Endodermal cell (in vitro differentiated cells): Measurements from ENCODE around the gene SLC4A5. TPM values are rescaled to one million over a fixed set of nuclear protein-coding genes. Genes with fewer than 3 reads are reported as not detected.
A peak's percentile ranks its signal among the peaks of the same experiment; 100 is the strongest.

ENCODE experiments used
- DNase-seq: peaks from one replicate; pipeline ENCODE4 v3.0.0-alpha.2; 2017
- H3K27ac ChIP-seq: 2 replicates; pipeline ENCODE4 v1.5.1; 2013; ENCODE audit warnings: mild to moderate bottlenecking, low read depth, low read length, moderate library complexity
- H3K27me3 ChIP-seq: 2 replicates; pipeline ENCODE4 v1.6.1; 2013; ENCODE audit warnings: mild to moderate bottlenecking, low read length, moderate library complexity; ENCODE audit not compliant: insufficient read depth, control insufficient read depth, poor library complexity, severe bottlenecking
- H3K36me3 ChIP-seq: 2 replicates; pipeline ENCODE4 v1.7.0; 2013; ENCODE audit warnings: mild to moderate bottlenecking, low read length, moderate library complexity; ENCODE audit not compliant: control insufficient read depth, insufficient read depth
- H3K4me1 ChIP-seq: one replicate; pipeline ENCODE4 v1.7.0; 2013; ENCODE audit warnings: low read length; ENCODE audit not compliant: control insufficient read depth, insufficient read depth
- H3K4me3 ChIP-seq: 2 replicates; pipeline ENCODE4 v1.5.1; 2013; ENCODE audit warnings: mild to moderate bottlenecking, low read length, moderate library complexity
- H3K9ac ChIP-seq: 2 replicates; pipeline ENCODE4 v1.6.1; 2013; ENCODE audit warnings: mild to moderate bottlenecking, low read length, moderate library complexity; ENCODE audit not compliant: poor library complexity, severe bottlenecking; ENCODE audit errors: extremely low read depth
- H3K9me3 ChIP-seq: 2 replicates; pipeline ENCODE4 v1.6.1; 2013; ENCODE audit warnings: mild to moderate bottlenecking, low read length, moderate library complexity; ENCODE audit not compliant: control insufficient read depth
- H3K27ac Mint-ChIP-seq: 2 replicates; pipeline ENCODE4 v1.8.0; 2020; ENCODE audit warnings: mixed read lengths
- H3K27me3 Mint-ChIP-seq: 2 replicates; pipeline ENCODE4 v1.8.0; 2021; ENCODE audit warnings: mild to moderate bottlenecking, mixed read lengths; ENCODE audit not compliant: insufficient read depth
- H3K36me3 Mint-ChIP-seq: 2 replicates; pipeline ENCODE4 v1.8.0; 2020; ENCODE audit warnings: low read depth, mixed read lengths
- H3K4me1 Mint-ChIP-seq: 2 replicates; pipeline ENCODE4 v1.8.0; 2020; ENCODE audit warnings: mixed read lengths
- H3K4me3 Mint-ChIP-seq: 2 replicates; pipeline ENCODE4 v1.8.0; 2020; ENCODE audit warnings: mild to moderate bottlenecking, moderate library complexity, mixed read lengths
- H3K9me3 Mint-ChIP-seq: 2 replicates; pipeline ENCODE4 v1.8.0; 2020; ENCODE audit warnings: mild to moderate bottlenecking, mixed read lengths
- WGBS, 2 experiments: methylation state at CpG; one replicate each; pipeline versions ENCODE4 v1.1.5 to v1.1.7; 2013; ENCODE audit warnings: missing lambda C conversion rate in 2 of 2, mixed read lengths in 1 of 2; ENCODE audit not compliant: insufficient coverage in 1 of 2, insufficient read length in 1 of 2; 5-methylcytosine and 5-hydroxymethylcytosine counted together
- total RNA-seq, 2 donors: library from RNA; stranded (reverse); fragmentation: NEBNext Ultra II Directional in 1 of 2; extraction: Animal tissue kit (Norgen Biotek cat#: 25700) in 1 of 2; gene quantifications; 2 replicates in 1 of 2; 3 replicates in 1 of 2; pipeline ENCODE4 v1.2.1, GENCODE V29; 2021
- TF ChIP-seq, protein P1 (sequence below): fragments of 200-600 bp; sonication (generic); conservative IDR thresholded peaks from 2 replicates; pipeline ENCODE4 v1.5.0; 2021; ENCODE audit warnings: antibody characterized with exemption, mild to moderate bottlenecking

The SLC4A5 gene
- total RNA-seq, 2 donors from 2014 or later: 2.5 to 3.7 TPM

- Mint-ChIP-seq H3K4me3 (no peak overlapping the region), H3K4me1 (no peaks in the 10 kb centered on the region), H3K27ac (no peak overlapping the region), H3K27me3 (peaks cover 2% of the 10 kb centered on the region), H3K36me3 (no peaks in the 10 kb centered on the region), H3K9me3 (no peaks in the 10 kb centered on the region)
- DNase-seq: peak; percentile 51
- H3K27ac ChIP-seq: no peak overlapping the region
- H3K9ac ChIP-seq: no peak overlapping the region
- no peaks in the 10 kb centered on the region for H3K27me3 ChIP-seq
- H3K9me3 ChIP-seq: no peaks in the 10 kb centered on the region
- TF ChIP-seq, protein P1, sequence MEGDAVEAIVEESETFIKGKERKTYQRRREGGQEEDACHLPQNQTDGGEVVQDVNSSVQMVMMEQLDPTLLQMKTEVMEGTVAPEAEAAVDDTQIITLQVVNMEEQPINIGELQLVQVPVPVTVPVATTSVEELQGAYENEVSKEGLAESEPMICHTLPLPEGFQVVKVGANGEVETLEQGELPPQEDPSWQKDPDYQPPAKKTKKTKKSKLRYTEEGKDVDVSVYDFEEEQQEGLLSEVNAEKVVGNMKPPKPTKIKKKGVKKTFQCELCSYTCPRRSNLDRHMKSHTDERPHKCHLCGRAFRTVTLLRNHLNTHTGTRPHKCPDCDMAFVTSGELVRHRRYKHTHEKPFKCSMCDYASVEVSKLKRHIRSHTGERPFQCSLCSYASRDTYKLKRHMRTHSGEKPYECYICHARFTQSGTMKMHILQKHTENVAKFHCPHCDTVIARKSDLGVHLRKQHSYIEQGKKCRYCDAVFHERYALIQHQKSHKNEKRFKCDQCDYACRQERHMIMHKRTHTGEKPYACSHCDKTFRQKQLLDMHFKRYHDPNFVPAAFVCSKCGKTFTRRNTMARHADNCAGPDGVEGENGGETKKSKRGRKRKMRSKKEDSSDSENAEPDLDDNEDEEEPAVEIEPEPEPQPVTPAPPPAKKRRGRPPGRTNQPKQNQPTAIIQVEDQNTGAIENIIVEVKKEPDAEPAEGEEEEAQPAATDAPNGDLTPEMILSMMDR: no peak
- H3K36me3 ChIP-seq: peaks cover 8% of the 10 kb centered on the region
- no peaks in the 10 kb centered on the region for H3K4me1 ChIP-seq
- WGBS, 2 experiments: 89 to 100% methylated on average over 7 to 21 of the region's 21 CpGs
- H3K4me3 ChIP-seq: no peak overlapping the region
Measured at GRCh38 chr2:74226648-74227213, 116.5 kb downstream of the SLC4A5 start.

GRCh38 chr2:74225698-74226459 lies 117.3 kb downstream of the SLC4A5 start:
- peak; percentile 44 for DNase-seq
- H3K4me1 ChIP-seq: no peaks in the 10 kb centered on the region
- 81 to 100% methylated on average over 1 to 4 of the region's 4 CpGs for WGBS, 2 experiments
- H3K36me3 ChIP-seq: peaks cover 13% of the 10 kb centered on the region
- Mint-ChIP-seq H3K27me3 (peaks cover 2% of the 10 kb centered on the region), H3K9me3 (no peaks in the 10 kb centered on the region), H3K27ac (no peak overlapping the region), H3K36me3 (peaks cover 6% of the 10 kb centered on the region), H3K4me1 (no peaks in the 10 kb centered on the region), H3K4me3 (no peak overlapping the region)
- H3K27me3 ChIP-seq: no peaks in the 10 kb centered on the region
- no peaks in the 10 kb centered on the region for H3K9me3 ChIP-seq
- TF ChIP-seq, protein P1: no peak
- no peak overlapping the region for H3K27ac ChIP-seq
- no peak overlapping the region for H3K9ac ChIP-seq
- H3K4me3 ChIP-seq: no peak overlapping the region

DNA sequence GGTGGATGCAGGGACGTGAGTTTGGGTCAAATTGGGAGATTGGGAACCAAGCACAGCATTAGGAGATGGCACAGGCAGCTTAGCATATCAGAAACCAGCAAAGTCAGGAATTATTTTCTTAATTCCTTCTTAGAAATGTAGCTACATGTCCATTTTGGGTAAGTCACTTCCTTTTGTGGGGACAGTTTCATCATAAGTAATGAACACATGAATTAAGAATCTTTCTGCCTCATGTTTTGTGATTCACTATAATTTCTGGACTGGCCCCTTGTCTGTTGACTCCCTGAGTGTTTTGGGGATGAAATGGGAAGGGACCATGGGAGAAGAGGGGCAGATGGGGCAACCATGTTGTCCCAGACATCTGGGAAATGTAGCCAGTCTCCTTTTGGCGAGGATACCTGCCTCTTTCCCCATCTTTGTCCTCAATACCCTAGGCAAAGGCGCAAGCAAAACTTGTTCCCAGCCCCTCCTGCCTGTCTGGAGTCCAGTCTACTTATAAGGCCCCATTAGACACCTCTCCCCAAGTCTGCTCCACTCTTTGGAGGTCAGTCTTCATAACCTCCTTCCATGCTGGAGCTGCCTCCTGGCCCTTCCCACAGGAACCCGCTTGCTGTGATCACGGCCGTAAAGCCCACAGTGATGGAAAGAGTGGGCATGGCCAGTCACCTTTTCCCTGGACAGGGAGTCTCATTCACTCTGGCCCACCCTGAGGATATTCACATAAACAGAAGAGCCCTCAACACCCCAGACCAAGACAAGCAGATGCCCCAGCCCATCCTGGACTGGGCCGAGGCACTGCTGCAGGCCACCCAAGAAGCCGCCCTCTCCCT lies 119.1 kb downstream of the SLC4A5 start:
- TF ChIP-seq, protein P1: no peak
- no peaks in the 10 kb centered on the region for H3K27me3 Mint-ChIP-seq
- 96 to 97% methylated on average over 6 to 8 of the region's 8 CpGs for WGBS, 2 experiments
- H3K36me3 Mint-ChIP-seq: peaks cover 16% of the 10 kb centered on the region
- no peak overlapping the region for H3K27ac Mint-ChIP-seq
- H3K27ac ChIP-seq: no peak overlapping the region
- DNase-seq: peak; percentile 52
- no peaks in the 10 kb centered on the region for H3K27me3 ChIP-seq
- peaks cover 24% of the 10 kb centered on the region for H3K36me3 ChIP-seq
- H3K9me3 Mint-ChIP-seq: no peaks in the 10 kb centered on the region
- no peaks in the 10 kb centered on the region for H3K4me1 ChIP-seq
- no peak overlapping the region for H3K4me3 Mint-ChIP-seq
- H3K4me1 Mint-ChIP-seq: no peaks in the 10 kb centered on the region
- H3K9ac ChIP-seq: no peak overlapping the region
- H3K4me3 ChIP-seq: no peak overlapping the region
- H3K9me3 ChIP-seq: no peaks in the 10 kb centered on the region
